ENCODE results near the gene PTPRG. TPM values are rescaled to one million over a fixed set of nuclear protein-coding genes. Genes with fewer than 3 reads are reported as not detected.

PTPRG gene
- total RNA-seq, 4 donors from 2014 or later, result 21.1 to 54.2 (median 30.6) TPM

- TF ChIP-seq CTCF (IDR thresholded peaks at IDR 0.05 in 4 of 5, conservative IDR thresholded peaks at IDR 0.05 in 1 of 5) (no peak), POLR2A (IDR thresholded peaks at IDR 0.05) (no peak)
- Histone ChIP-seq H3K27ac (no peak overlapping the region), H3K27me3 (no peaks in the 10 kb centered on the region), H3K4me1 (peaks cover 20 to 31% of the 10 kb centered on the region in 2 donors), H3K4me3 (no peak overlapping the region), H3K9me3 (no peaks in the 10 kb centered on the region), H3K36me3 (no peaks in the 10 kb centered on the region)
- DNase-seq, result no peak
- no peak for ATAC-seq
- intact Hi-C loops (cut with DNase I; ENCODE audit: low total_unique reads) (no loop called here), in situ Hi-C loops (cut with MboI; ENCODE audit: low sequenced_read_pairs in 4 of 4) (loop anchor here in 2 of 4 donors (25.0 kb wide), 1 partner anchor 270 kb away; the partner anchor contains the start of gene PTPRG (in 2 of the 2))
Measured at GRCh38 chr3:61831973-61832372, 270.6 kb downstream of the PTPRG start.

- no peaks in the 10 kb centered on the region for H3K9me3 ChIP-seq
- no peak for TF ChIP-seq POLR2A (IDR thresholded peaks at IDR 0.05)
- no peak for TF ChIP-seq CTCF (IDR thresholded peaks at IDR 0.05 in 4 of 5, conservative IDR thresholded peaks at IDR 0.05 in 1 of 5)
- no peak overlapping the region for H3K4me3 ChIP-seq
- peaks cover 20 to 27% of the 10 kb centered on the region in 2 donors for H3K4me1 ChIP-seq
- no peak overlapping the region for H3K27ac ChIP-seq
- H3K36me3 ChIP-seq, result no peaks in the 10 kb centered on the region
- ATAC-seq (no peak), DNase-seq (no peak)
- in situ Hi-C loops (cut with MboI; ENCODE audit: low sequenced_read_pairs in 4 of 4) (loop anchor here in 2 of 4 donors (25.0 kb wide), 1 partner anchor 270 kb away; the partner anchor contains the start of gene PTPRG (in 2 of the 2)), intact Hi-C loops (cut with DNase I; ENCODE audit: low total_unique reads) (no loop called here)
- no peaks in the 10 kb centered on the region for H3K27me3 ChIP-seq
Measured at GRCh38 chr3:61832375-61833229, 271.2 kb downstream of the PTPRG start.

- Histone ChIP-seq H3K4me1 (peaks cover 17 to 25% of the 10 kb centered on the region in 2 donors), H3K4me3 (no peak overlapping the region), H3K27ac (no peak overlapping the region), H3K9me3 (no peaks in the 10 kb centered on the region), H3K27me3 (no peaks in the 10 kb centered on the region), H3K36me3 (no peaks in the 10 kb centered on the region)
- no peak for DNase-seq
- TF ChIP-seq POLR2A (IDR thresholded peaks at IDR 0.05), result no peak
- TF ChIP-seq CTCF (IDR thresholded peaks at IDR 0.05 in 4 of 5, conservative IDR thresholded peaks at IDR 0.05 in 1 of 5), result no peak
- in situ Hi-C loops (cut with MboI; ENCODE audit: low sequenced_read_pairs in 4 of 4) (loop anchor here in 2 of 4 donors (25.0 kb wide), 1 partner anchor 277 kb away; the partner anchor contains the start of gene PTPRG (in 2 of the 2)), intact Hi-C loops (cut with DNase I; ENCODE audit: low total_unique reads) (no loop called here)
- ATAC-seq, result no peak
Measured at GRCh38 chr3:61839256-61839655, 277.9 kb downstream of the PTPRG start.

- intact Hi-C loops (cut with DNase I; ENCODE audit: low total_unique reads) (loop anchor here (10.0 kb wide), 1 partner anchor 156 kb away; no protein-coding TSS in a partner anchor), in situ Hi-C loops (cut with MboI; ENCODE audit: low sequenced_read_pairs in 4 of 4) (loop anchor here in 2 of 4 donors (25.0 kb wide), 1 partner anchor 279 kb away; the partner anchor contains the start of gene PTPRG (in 2 of the 2))
- H3K27ac ChIP-seq, result no peak overlapping the region
Measured at GRCh38 chr3:61841111-61841845, 279.9 kb downstream of the PTPRG start.

More at GRCh38 chr3:61841111-61841845, 279.9 kb downstream of the PTPRG start:
- H3K4me3 ChIP-seq, result no peak overlapping the region
- H3K36me3 ChIP-seq, result no peaks in the 10 kb centered on the region
- H3K4me1 ChIP-seq, result peaks cover 19 to 27% of the 10 kb centered on the region in 2 donors
- TF ChIP-seq POLR2A (IDR thresholded peaks at IDR 0.05) (no peak), CTCF (IDR thresholded peaks at IDR 0.05 in 4 of 5, conservative IDR thresholded peaks at IDR 0.05 in 1 of 5) (no peak)
- H3K9me3 ChIP-seq, result no peaks in the 10 kb centered on the region
- ATAC-seq, result peak in 1 of 2 donors; percentile 55
- H3K27me3 ChIP-seq, result no peaks in the 10 kb centered on the region
- DNase-seq, result no peak
